NT2/D1 (cell line): ENCODE data around the gene MSH5.

Source experiments
- YY1 ChIP-seq: IDR thresholded peaks from 2 replicates; pipeline ENCODE4 v1.6.1; 2011; ENCODE audit not compliant: insufficient read length, insufficient read depth
- ZNF274 ChIP-seq: IDR thresholded peaks from 2 replicates; pipeline ENCODE4 v1.6.1; 2011; ENCODE audit warnings: mild to moderate bottlenecking, low read depth, low read length

- TF ChIP-seq YY1 (no peak), ZNF274 (no peak)
Measured at GRCh38 chr6:31780507-31781243, 40.9 kb downstream of the MSH5 start.
